HG03354 (cell line): ENCODE results near the gene GPR162.

Experiments
- ATAC-seq: cut with Tn5 transposase; IDR thresholded peaks from one replicate; pipeline ENCODE4 v1.9.1; 2021; ENCODE audit warnings: mild to moderate bottlenecking; ENCODE audit not compliant: unreplicated experiment, poor library complexity, severe bottlenecking

Gene GPR162

DNA sequence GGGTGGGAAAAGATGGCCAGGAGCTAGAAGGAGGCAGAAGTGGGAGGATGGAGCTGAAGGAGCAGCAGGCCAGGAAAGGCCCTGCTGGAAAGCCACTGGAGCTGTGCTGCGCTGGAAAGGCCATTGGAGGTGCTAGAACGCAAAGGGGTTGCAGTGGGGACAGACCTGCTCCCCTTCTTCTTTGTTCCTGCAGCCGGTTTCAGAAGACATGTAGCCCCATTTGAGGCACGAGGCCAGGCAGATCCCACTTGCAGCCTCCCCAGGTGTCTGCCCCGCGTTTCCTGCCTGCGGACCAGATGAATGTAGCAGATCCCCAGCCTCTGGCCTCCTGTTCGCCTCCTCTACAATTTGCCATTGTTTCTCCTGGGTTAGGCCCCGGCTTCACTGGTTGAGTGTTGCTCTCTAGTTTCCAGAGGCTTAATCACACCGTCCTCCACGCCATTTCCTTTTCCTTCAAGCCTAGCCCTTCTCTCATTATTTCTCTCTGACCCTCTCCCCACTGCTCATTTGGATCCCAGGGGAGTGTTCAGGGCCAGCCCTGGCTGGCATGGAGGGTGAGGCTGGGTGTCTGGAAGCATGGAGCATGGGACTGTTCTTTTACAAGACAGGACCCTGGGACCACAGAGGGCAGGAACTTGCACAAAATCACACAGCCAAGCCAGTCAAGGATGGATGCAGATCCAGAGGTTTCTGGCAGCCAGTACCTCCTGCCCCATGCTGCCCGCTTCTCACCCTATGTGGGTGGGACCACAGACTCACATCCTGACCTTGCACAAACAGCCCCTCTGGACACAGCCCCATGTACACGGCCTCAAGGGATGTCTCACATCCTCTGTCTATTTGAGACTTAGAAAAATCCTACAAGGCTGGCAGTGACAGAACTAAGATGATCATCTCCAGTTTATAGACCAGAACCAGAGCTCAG, 2.3 kb upstream of the GPR162 start:
- no peak for ATAC-seq

DNA sequence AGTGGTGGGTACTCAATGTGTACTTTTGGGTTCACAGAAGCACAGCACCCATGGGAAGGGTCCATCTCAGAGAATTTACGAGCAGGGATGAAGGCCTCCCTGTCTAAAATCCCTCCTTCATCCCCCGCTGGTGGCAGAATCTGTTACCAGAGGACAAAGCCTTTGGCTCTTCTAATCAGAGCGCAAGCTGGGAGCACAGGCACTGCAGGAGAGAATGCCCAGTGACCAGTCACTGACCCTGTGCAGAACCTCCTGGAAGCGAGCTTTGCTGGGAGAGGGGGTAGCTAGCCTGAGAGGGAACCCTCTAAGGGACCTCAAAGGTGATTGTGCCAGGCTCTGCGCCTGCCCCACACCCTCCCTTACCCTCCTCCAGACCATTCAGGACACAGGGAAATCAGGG, 1.5 kb upstream of the GPR162 start:
- no peak for ATAC-seq

DNA sequence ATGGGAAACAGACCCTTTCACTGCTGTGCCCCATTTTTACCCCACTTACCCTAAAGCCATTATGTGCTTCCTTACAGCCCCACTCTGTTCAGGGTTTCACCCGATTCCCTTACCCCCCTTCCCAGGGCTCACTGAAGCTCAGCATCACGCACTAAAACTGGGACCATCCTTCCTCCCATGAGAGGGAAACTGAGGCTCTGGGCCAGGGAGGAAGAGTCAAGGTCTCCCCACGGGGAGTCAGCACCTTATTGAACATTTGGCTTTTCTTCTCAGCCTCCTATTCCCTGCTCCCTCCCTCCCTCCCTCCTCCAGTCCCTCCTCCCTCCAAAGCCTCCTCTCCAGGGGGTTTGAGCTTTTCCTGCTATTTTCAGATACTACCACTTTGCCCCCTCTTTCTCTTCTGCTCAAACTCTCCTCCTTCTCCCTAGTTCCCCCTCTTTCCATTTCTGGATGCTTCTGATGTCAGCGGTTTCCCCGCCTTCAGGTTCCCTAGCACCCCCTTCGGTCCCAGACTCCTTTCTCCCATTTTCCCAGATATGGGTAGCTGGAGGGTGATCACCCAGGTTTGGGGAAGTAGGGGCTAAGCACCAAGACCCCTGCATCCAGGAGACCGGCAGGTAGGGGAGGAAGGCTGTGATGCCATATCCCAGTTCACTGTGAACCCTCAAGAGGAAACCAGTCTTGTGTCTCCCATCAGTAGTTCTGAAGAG, 960 bp downstream of the GPR162 start:
- no peak for ATAC-seq

DNA sequence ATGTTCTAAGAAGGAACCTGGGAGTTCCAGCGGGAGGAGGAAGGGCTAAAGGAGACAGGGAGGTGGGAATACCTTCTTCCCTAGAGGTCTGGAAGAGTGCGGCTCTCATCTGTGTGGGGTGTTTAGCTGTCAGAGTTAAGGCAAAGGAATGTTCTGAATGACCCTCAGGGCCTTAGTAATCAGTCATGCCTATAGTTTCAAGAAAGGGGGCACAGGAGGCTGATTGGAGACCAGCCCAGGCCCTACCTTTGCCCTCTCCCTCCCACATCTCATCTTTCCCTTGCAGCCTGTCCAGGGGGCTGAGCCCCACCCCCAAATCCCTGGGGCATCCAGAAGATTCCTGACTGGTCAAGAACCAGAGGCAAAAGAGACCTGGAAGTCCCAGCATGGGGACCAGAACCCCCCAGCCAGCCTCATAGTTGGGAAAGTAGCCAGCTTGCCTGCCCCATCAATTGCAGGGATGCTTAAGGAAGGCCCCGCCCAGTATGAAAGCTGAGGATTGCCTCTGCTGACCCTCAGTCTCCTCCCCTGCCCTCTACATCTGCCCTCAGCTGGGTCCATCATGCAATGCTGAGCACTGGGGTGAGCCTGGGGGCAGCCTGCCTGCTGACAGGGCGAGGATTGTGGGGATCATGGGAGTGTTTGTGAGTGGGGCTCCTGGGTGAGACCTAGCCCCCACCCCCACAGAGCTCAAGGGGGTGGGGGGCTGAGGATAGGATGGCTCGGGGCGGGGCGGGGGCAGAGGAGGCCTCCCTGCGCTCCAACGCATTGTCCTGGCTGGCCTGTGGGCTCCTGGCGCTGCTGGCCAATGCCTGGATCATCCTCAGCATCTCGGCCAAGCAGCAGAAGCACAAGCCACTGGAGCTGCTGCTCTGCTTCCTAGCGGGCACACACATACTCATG, 1.8 kb downstream of the GPR162 start:
- ATAC-seq, result no peak

DNA sequence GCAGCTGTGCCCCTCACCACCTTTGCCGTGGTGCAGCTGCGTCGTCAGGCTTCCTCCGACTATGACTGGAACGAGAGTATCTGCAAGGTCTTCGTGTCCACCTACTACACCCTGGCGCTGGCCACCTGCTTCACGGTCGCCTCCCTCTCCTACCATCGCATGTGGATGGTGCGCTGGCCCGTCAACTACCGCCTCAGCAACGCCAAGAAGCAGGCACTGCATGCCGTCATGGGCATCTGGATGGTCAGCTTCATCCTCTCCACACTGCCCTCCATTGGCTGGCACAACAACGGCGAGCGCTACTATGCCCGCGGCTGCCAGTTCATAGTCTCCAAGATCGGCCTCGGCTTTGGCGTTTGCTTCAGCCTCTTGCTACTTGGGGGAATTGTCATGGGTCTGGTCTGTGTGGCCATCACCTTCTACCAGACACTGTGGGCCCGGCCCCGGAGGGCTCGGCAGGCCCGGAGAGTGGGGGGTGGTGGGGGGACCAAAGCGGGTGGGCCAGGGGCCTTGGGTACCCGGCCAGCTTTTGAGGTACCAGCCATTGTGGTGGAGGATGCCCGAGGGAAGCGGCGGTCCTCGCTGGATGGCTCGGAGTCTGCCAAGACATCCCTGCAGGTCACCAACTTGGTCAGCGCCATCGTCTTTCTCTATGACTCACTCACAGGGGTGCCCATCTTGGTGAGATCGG, 2.6 kb downstream of the GPR162 start:
- ATAC-seq, result no peak

DNA sequence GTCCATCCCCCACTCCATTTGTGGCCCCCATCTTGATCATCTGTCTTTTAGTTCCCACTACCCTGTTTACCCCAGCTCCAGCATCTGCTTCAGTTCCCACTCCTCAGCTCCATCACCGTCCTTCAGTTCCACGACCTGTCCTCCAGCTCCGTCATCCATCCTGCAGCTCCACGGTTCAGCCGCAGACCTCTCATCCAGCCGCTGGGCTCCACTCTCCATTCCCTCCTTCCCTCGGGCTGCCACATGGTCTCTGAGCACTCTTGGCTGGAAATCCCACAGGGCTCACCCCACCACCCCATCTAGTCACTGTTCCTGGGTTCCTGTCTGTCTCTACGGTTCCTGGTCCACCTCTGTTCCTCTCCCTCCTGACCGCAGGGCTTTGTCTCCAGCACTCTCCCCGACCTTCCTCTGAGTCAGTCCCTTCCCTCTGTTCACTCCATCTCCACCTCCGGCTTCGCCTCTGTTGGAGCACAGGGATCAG, 3.3 kb downstream of the GPR162 start:
- ATAC-seq, result no peak

DNA sequence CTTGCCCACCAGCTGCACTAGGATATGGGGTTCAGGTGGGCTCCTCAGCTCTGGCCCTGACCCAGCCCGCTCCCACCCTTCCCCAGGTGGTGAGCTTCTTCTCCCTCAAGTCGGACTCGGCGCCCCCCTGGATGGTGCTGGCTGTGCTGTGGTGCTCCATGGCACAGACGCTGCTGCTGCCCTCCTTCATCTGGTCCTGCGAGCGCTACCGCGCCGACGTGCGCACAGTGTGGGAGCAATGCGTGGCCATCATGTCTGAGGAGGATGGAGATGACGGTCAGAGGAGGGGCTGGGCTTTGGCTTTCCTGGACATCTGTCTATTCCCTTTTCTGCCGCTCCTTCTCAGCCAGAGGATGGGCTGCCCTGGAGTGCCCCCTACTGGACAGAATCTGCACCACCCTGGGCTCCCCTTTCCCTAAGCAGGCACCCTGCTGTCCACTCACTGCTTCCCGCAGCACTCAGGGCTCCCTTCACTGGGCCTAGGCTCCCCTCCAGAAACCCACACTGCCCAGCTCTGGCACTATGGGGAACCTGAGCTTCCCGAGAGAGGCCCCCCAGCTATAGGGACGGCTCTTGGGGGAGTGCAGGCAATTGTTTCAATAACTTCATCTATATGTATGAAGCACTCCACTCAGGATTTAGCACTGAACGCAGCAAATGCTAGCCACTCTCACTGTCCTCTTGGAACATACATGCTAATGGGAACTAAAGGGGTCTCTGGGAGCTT, 3.9 kb downstream of the GPR162 start:
- peak; percentile 45 for ATAC-seq

DNA sequence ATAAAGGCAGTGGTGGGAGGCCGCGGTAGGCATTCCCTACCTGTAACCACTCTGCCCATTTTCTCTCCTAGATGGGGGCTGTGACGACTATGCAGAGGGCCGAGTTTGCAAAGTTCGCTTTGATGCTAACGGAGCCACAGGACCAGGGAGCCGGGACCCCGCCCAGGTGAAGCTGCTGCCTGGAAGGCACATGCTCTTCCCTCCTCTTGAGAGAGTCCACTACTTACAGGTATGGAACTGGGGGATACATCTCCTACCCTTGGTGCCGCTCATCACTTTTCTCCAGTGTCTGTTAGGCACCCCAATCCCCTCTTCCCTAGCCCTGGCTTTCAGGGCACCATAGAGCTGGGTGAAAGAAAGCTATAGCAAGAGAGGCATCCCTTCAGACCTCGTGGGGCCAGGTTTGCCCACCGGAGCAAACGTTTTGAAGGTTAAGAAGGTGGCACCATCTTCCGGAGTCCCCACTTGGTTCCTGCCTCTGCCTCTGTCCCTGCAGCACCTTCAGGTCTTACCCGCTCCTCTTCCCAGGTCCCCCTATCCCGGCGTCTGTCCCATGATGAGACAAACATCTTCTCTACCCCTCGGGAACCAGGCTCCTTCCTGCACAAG, 4.6 kb downstream of the GPR162 start:
- ATAC-seq, result no peak

DNA sequence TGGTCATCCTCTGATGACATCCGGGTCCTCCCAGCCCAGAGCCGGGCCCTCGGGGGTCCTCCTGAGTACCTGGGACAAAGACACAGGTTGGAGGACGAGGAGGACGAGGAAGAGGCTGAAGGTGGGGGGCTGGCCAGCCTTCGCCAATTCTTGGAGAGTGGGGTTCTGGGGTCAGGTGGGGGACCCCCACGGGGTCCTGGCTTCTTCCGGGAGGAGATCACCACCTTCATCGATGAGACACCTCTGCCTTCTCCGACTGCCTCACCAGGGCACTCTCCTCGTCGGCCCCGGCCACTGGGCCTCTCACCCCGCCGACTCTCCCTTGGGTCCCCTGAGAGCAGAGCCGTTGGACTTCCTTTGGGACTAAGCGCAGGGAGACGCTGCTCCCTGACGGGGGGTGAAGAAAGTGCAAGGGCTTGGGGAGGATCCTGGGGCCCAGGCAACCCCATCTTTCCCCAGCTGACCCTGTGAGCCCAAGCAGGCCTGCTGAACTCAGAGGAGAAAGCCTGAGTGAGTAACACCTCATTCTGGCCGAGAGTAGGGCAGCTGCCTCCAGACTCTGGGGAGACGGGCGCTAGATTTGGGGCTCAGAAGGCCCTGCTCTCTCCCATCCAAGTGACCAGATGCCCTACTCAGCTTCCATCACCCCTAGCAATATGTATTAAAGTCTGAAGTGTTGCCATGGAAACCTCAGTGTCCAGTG, 5.3 kb downstream of the GPR162 start:
- no peak for ATAC-seq

DNA sequence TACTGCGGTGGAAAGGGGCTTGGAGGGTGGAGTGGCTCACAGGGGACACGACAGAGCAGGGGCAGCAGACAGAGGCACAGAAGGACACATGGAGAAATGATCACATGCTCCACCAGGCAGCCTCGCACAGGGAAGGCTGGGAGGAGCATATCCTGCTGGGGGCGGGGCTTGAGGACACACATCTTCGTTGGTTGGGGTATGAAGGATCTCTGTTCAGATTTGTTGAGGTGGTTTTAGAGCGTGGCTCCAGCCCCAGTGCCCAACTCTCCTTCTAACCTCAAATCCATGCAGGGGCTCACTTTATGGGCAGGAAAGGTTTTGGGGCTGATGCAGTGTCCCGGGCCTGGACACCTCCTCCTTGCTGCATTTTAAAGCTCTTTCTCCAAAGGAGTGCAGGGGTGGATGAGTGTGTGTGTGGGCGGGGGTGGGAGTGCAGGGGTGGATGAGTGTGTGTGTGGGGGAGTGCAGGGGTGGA, 5.9 kb downstream of the GPR162 start:
- ATAC-seq, result no peak

DNA sequence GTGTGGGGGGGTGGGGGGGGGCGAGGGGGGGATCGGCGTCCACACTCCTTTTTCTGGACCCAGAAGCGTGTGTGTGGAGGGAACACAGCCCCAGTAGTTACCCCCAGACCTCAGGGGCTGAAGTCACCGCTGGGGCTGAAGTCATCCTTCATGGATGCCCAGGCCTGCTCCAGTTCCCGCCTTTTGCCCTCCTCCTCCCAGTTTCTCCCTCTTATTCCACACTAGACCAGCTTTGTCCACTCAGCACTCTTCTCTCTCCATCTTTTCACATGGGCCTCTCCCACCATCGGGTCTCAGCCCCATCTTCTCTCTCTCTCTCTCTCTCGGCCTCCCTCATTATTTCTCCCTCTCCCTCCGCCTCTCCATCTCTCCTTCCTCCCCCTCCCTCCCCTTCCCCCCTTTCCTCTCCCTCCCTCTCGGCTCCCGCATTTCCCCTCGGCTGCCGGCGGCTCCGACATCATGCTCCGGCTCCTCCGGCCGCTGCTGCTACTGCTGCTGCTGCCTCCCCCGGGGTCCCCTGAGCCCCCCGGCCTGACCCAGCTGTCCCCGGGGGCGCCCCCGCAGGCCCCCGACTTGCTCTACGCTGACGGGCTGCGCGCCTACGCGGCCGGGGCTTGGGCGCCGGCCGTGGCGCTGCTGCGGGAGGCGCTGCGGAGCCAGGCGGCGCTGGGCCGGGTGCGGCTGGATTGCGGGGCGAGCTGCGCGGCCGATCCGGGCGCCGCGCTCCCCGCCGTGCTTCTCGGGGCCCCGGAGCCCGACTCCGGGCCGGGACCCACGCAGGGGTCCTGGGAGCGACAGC, 6.6 kb downstream of the GPR162 start, which contains the start of gene P3H3:
Gene P3H3, plus strand, starts transcription at position 426 of the 799 bp plus-strand sequence. Its CDS starts 34 bp downstream, at position 460.
- no peak for ATAC-seq

DNA sequence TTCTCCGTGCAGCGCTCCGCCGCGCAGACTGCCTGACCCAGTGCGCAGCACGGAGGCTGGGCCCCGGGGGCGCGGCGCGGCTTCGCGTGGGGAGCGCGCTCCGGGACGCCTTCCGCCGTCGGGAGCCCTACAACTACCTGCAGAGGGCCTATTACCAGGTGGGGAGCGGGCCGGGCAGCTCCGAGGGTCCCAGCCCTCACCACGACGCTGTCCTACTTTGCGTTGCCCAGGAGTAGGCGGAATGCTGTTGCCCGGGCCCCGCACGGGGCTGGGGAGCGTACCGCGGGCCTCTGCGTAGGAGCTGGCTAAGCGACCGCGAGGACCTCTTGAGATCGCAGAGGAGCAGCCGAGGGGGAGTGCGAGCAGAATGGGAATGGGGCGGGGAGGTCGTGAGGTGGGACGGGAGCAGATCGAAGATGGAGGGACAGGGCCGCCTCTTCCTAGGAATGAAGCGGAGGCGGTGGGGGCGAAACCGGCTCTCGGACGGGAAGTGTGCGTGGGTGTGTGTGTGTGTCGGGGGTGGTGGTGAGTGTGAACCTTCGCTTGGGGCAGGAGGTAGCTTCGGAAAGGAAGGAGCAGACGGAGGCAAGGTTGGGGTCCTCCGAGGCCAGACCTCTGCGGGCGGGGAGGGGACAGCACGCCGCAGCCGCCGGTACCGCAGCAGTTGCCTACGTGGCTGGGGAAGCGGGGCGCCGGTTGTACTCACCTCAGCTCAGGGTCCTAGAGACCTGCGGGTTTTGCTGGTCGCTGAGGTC, 7.3 kb downstream of the GPR162 start:
- no peak for ATAC-seq

DNA sequence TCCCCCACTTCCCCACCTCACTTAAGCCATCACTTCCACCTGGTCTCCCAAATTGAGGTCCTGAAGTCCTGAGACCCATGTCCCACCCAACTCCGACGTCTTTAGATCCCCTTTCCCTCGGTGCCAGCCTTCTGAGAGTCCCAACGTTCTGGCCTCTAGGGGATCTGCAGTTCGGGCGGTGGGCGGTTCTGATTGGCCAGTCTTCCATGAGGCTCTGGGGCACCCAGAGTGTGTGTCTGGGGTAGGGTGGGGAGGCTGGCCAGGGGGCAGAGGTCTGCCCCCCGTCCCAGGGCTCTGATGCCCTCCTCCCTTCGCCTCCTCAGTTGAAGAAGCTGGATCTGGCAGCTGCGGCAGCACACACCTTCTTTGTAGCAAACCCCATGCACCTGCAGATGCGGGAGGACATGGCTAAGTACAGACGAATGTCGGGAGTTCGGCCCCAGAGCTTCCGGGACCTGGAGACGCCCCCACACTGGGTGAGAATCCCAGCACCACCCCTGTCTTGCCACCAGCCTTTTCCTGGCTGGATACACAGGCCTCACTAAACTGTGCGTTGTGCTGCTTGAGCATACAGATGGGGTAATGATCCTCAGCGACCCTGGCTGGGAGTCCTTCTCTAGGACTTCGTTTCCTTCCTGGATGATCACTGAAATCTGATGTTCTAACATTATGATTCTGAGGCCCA, 8.1 kb downstream of the GPR162 start:
- no peak for ATAC-seq

DNA sequence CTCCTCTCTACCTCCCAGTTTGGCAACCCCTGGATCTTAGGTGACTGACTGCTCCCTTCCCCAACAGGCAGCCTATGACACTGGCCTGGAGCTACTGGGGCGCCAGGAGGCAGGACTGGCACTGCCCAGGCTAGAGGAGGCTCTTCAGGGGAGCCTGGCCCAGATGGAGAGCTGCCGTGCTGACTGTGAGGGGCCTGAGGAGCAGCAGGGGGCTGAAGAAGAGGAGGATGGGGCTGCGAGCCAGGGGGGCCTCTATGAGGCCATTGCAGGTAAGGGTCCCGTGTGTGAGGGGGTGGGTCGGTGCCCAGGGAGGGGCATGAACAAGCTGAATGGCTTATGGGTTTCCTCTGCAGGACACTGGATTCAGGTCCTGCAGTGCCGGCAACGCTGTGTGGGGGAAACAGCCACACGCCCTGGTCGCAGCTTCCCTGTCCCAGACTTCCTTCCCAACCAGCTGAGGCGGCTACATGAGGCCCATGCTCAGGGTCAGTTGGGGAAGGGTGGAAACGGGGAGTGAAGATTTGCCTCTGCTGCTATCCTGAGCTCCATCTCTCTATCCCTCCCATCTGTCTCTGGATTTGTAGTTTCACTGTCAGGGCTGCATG, 8.8 kb downstream of the GPR162 start:
- ATAC-seq, result no peak

DNA sequence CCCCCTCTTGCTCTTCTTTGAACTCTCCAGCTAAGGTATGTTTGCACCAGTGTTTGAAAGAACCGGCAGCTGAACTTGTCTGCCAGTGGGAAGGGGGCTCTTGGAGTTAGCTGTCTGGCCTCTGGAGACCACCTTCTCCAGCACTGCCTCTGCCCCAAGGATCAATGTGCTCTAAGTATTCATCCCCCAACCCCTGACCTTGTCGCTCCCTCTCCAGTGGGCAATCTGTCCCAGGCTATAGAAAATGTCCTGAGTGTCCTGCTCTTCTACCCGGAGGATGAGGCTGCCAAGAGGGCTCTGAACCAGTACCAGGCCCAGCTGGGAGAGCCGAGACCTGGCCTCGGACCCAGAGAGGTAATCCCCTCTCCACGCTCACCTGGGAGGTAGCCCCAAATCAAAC, 9.4 kb downstream of the GPR162 start:
- no peak for ATAC-seq
